SKM-1 (cell line): ENCODE measurements around the gene MAN1C1.

ENCODE experiments used
- DNase-seq: peaks from one replicate; lab custom pipeline; 2025; ENCODE audit not compliant: unreplicated experiment; lab: John Stamatoyannopoulos, UW

The MAN1C1 gene

GRCh38 chr1:25712299-25712970 lies 95.8 kb downstream of the MAN1C1 start:
- DNase-seq = no peak

- no peak for DNase-seq
Measured at GRCh38 chr1:25713961-25714360, 97.4 kb downstream of the MAN1C1 start.

- no peak for DNase-seq
Measured at GRCh38 chr1:25714372-25714931, 97.9 kb downstream of the MAN1C1 start.

- no peak for DNase-seq
Measured at GRCh38 chr1:25715888-25716287, 99.3 kb downstream of the MAN1C1 start.

GRCh38 chr1:25716320-25716719 lies 99.7 kb downstream of the MAN1C1 start:
- no peak for DNase-seq

GRCh38 chr1:25718732-25719131 lies 102.1 kb downstream of the MAN1C1 start:
- no peak for DNase-seq

GRCh38 chr1:25720624-25721023 lies 104.0 kb downstream of the MAN1C1 start:
- no peak for DNase-seq

GRCh38 chr1:25723250-25723880 lies 106.8 kb downstream of the MAN1C1 start:
- no peak for DNase-seq

- no peak for DNase-seq
Measured at GRCh38 chr1:25724201-25724600, 107.6 kb downstream of the MAN1C1 start.

GRCh38 chr1:25724966-25725365 lies 108.4 kb downstream of the MAN1C1 start:
- no peak for DNase-seq

GRCh38 chr1:25725482-25725881 lies 108.9 kb downstream of the MAN1C1 start:
- no peak for DNase-seq

- no peak for DNase-seq
Measured at GRCh38 chr1:25727088-25727487, 110.5 kb downstream of the MAN1C1 start.

GRCh38 chr1:25727635-25728286 lies 111.2 kb downstream of the MAN1C1 start:
- no peak for DNase-seq

- DNase-seq = no peak
Measured at GRCh38 chr1:25728301-25728935, 111.8 kb downstream of the MAN1C1 start.

- no peak for DNase-seq
Measured at GRCh38 chr1:25729045-25729444, 112.5 kb downstream of the MAN1C1 start.

GRCh38 chr1:25729790-25730644 lies 113.4 kb downstream of the MAN1C1 start:
- no peak for DNase-seq

GRCh38 chr1:25731148-25731547 lies 114.6 kb downstream of the MAN1C1 start:
- no peak for DNase-seq

GRCh38 chr1:25731626-25732370 lies 115.2 kb downstream of the MAN1C1 start:
- DNase-seq = no peak

- DNase-seq = no peak
Measured at GRCh38 chr1:25732821-25733220, 116.2 kb downstream of the MAN1C1 start.

- DNase-seq = no peak
Measured at GRCh38 chr1:25733271-25733670, 116.7 kb downstream of the MAN1C1 start.
